IPS-11a (cell line): ENCODE measurements around the gene GPR152.

ENCODE experiments used
- H3K4me3 ChIP-seq: one replicate; pipeline ENCODE4 v1.5.1; 2013; ENCODE audit warnings: low read depth, low read length, control low read depth

The GPR152 gene

GRCh38 chr11:67441731-67442351, 10.7 kb downstream of the GPR152 start:
- H3K4me3 ChIP-seq = no peak overlapping the region

GRCh38 chr11:67441098-67441563, 11.4 kb downstream of the GPR152 start:
- no peak overlapping the region for H3K4me3 ChIP-seq

GRCh38 chr11:67440229-67441097, 12.1 kb downstream of the GPR152 start:
- H3K4me3 ChIP-seq = no peak overlapping the region

- no peak overlapping the region for H3K4me3 ChIP-seq
Observed at GRCh38 chr11:67439321-67440228, 13.0 kb downstream of the GPR152 start.

GRCh38 chr11:67438158-67438902, 14.2 kb downstream of the GPR152 start:
- no peak overlapping the region for H3K4me3 ChIP-seq

GRCh38 chr11:67437809-67438157, 14.7 kb downstream of the GPR152 start:
- no peak overlapping the region for H3K4me3 ChIP-seq

GRCh38 chr11:67437082-67437808, 15.3 kb downstream of the GPR152 start, which contains the start of gene PTPRCAP:
Gene PTPRCAP, minus strand, starts transcription at chr11:67437682. Its CDS starts 63 bp downstream, at chr11:67437619.
- no peak within 1 kb of the TSS for H3K4me3 ChIP-seq

GRCh38 chr11:67436459-67437081, 16.0 kb downstream of the GPR152 start:
- H3K4me3 ChIP-seq = no peak overlapping the region

- H3K4me3 ChIP-seq = no peak overlapping the region
Observed at GRCh38 chr11:67435727-67436458, 16.6 kb downstream of the GPR152 start.

GRCh38 chr11:67435031-67435726, 17.4 kb downstream of the GPR152 start:
- H3K4me3 ChIP-seq = no peak overlapping the region

GRCh38 chr11:67434395-67434881, 18.1 kb downstream of the GPR152 start:
- H3K4me3 ChIP-seq = no peak overlapping the region

- no peak overlapping the region for H3K4me3 ChIP-seq
Observed at GRCh38 chr11:67433536-67434394, 18.8 kb downstream of the GPR152 start.

- no peak overlapping the region for H3K4me3 ChIP-seq
Observed at GRCh38 chr11:67432655-67433349, 19.7 kb downstream of the GPR152 start.

GRCh38 chr11:67431346-67432249, 20.9 kb downstream of the GPR152 start:
- H3K4me3 ChIP-seq = no peak overlapping the region

GRCh38 chr11:67429722-67430121, 22.8 kb downstream of the GPR152 start:
- no peak overlapping the region for H3K4me3 ChIP-seq
